Liver (tissue), 9 donors: Measurements from ENCODE around the gene CXCL1. TPM values are rescaled to one million over a fixed set of nuclear protein-coding genes. Genes with fewer than 3 reads are reported as not detected.

Experiments used
- DNase-seq: peaks from one replicate; pipeline ENCODE4 v3.0.0-alpha.2; 2017; ENCODE audit warnings: low spot score
- H3K27ac ChIP-seq, 2 donors: one replicate each; pipeline ENCODE4 v1.7.0; 2013; ENCODE audit warnings: inconsistent platforms in 2 of 2, low read length in 2 of 2, control low read depth in 1 of 2, low read depth in 1 of 2, mild to moderate bottlenecking in 1 of 2
- H3K27me3 ChIP-seq, 4 donors: one replicate each; pipeline versions ENCODE4 v1.6.1 to v1.7.0; 2013; ENCODE audit warnings: low read length in 3 of 4, inconsistent platforms in 1 of 4, mild to moderate bottlenecking in 1 of 4, moderate library complexity in 1 of 4; ENCODE audit not compliant: control insufficient read depth in 4 of 4, insufficient read depth in 4 of 4
- H3K36me3 ChIP-seq, 4 donors: one replicate each; pipeline versions ENCODE4 v1.6.1 to v1.7.0; 2013; ENCODE audit warnings: low read length in 3 of 4, mild to moderate bottlenecking in 3 of 4, low read depth in 1 of 4, moderate library complexity in 1 of 4; ENCODE audit not compliant: control insufficient read depth in 4 of 4, insufficient read depth in 3 of 4
- H3K4me1 ChIP-seq, 4 donors: one replicate each; pipeline versions ENCODE4 v1.6.1 to v1.7.0; 2013; ENCODE audit warnings: low read length in 3 of 4, mild to moderate bottlenecking in 3 of 4, moderate library complexity in 1 of 4; ENCODE audit not compliant: control insufficient read depth in 4 of 4, insufficient read depth in 4 of 4
- H3K4me3 ChIP-seq, 3 donors: one replicate each; pipeline versions ENCODE4 v1.6.1 to v1.7.0; 2013; ENCODE audit warnings: low read length in 3 of 3, control low read depth in 1 of 3, low read depth in 1 of 3, mild to moderate bottlenecking in 1 of 3
- H3K9ac ChIP-seq, 2 donors: one replicate each; pipeline ENCODE4 v1.7.0; 2013; ENCODE audit warnings: low read length in 2 of 2, mild to moderate bottlenecking in 2 of 2, moderate library complexity in 2 of 2, control low read depth in 1 of 2, low read depth in 1 of 2
- H3K9me3 ChIP-seq, 4 donors: one replicate each; pipeline versions ENCODE4 v1.6.1 to v1.7.0; 2013; ENCODE audit warnings: low read length in 3 of 4; ENCODE audit not compliant: control insufficient read depth in 4 of 4
- EGR1 ChIP-seq, 2 donors: IDR thresholded peaks; 2 replicates each; pipeline ENCODE4 v1.6.1; 2016 to 2018; ENCODE audit warnings: antibody characterized with exemption in 2 of 2, low read depth in 2 of 2
- FOXA1 ChIP-seq: IDR thresholded peaks from 2 replicates; pipeline ENCODE4 v1.6.1; 2016; ENCODE audit warnings: antibody characterized with exemption
- FOXA2 ChIP-seq: IDR thresholded peaks from 2 replicates; pipeline ENCODE4 v1.6.1; 2016; ENCODE audit warnings: antibody characterized with exemption
- GABPA ChIP-seq, 2 donors: IDR thresholded peaks in 1 of 2; conservative IDR thresholded peaks in 1 of 2; 2 replicates each; pipeline ENCODE4 v1.6.1; 2016; ENCODE audit warnings: antibody characterized with exemption in 2 of 2, mild to moderate bottlenecking in 1 of 2, moderate library complexity in 1 of 2
- HNF4A ChIP-seq, 2 donors: conservative IDR thresholded peaks; 2 replicates each; pipeline ENCODE4 v1.6.1; 2016; ENCODE audit warnings: antibody characterized with exemption in 2 of 2, mild to moderate bottlenecking in 2 of 2
- HNF4G ChIP-seq: IDR thresholded peaks from 2 replicates; pipeline ENCODE4 v1.6.1; 2016; ENCODE audit warnings: antibody characterized with exemption
- JUND ChIP-seq, 2 donors: IDR thresholded peaks; 2 replicates each; pipeline ENCODE4 v1.6.1; 2016; ENCODE audit warnings: antibody characterized with exemption in 2 of 2
- NR2F2 ChIP-seq: IDR thresholded peaks from 2 replicates; pipeline ENCODE4 v1.6.1; 2016; ENCODE audit warnings: antibody characterized with exemption
- RAD21 ChIP-seq, 2 donors: IDR thresholded peaks; 2 replicates each; pipeline ENCODE4 v1.6.1; 2016; ENCODE audit warnings: antibody characterized with exemption in 2 of 2, mild to moderate bottlenecking in 2 of 2
- RXRA ChIP-seq, 2 donors: IDR thresholded peaks; 2 replicates each; pipeline ENCODE4 v1.6.1; 2017 to 2018; ENCODE audit warnings: antibody characterized with exemption in 2 of 2, mild to moderate bottlenecking in 1 of 2
- SP1 ChIP-seq: IDR thresholded peaks from 2 replicates; pipeline ENCODE4 v1.6.1; 2018; ENCODE audit warnings: antibody characterized with exemption, mild to moderate bottlenecking
- TAF1 ChIP-seq: conservative IDR thresholded peaks from 2 replicates; pipeline ENCODE4 v1.6.1; 2016; ENCODE audit warnings: antibody characterized with exemption, mild to moderate bottlenecking
- YY1 ChIP-seq: IDR thresholded peaks from 2 replicates; pipeline ENCODE4 v1.6.1; 2016; ENCODE audit warnings: antibody characterized with exemption, mild to moderate bottlenecking
- polyA plus RNA-seq, 2 donors: library from polyadenylated mRNA; stranded (reverse) in 1 of 2; unstranded in 1 of 2; fragments of 200-250 nt in 1 of 2; fragments of >200 nt in 1 of 2; fragmentation: Nextera tagmentation in 1 of 2; extraction: Ambion mirVana in 1 of 2; gene quantifications; one replicate each; pipeline versions ENCODE4 v1.2.1 to v1.2.3, GENCODE V29; 2013 to 2015
- total RNA-seq, 2 donors: library from RNA; depleted of rRNA; stranded (reverse); fragments of >200 nt; gene quantifications; one replicate each; pipeline ENCODE4 v1.2.3, GENCODE V29; 2014
- TF ChIP-seq, protein P1 (sequence below): IDR thresholded peaks from 2 replicates; pipeline ENCODE4 v1.6.1; 2016; ENCODE audit warnings: antibody characterized with exemption, mild to moderate bottlenecking
- TF ChIP-seq, protein P2 (sequence below): IDR thresholded peaks from 2 replicates; pipeline ENCODE4 v1.6.1; 2016; ENCODE audit warnings: antibody characterized with exemption
- TF ChIP-seq, protein P3 (sequence below): IDR thresholded peaks from 2 replicates; pipeline ENCODE4 v1.6.1; 2016; ENCODE audit warnings: antibody characterized with exemption
- TF ChIP-seq, protein P4 (sequence below): IDR thresholded peaks from 2 replicates; pipeline ENCODE4 v1.6.1; 2016; ENCODE audit warnings: antibody characterized with exemption
- TF ChIP-seq, protein P5 (sequence below): fragments of 150-350 bp; IDR thresholded peaks from 2 replicates; pipeline ENCODE4 v1.5.1; 2017; ENCODE audit warnings: improper control_type of control experiment, low read depth, low read length; ENCODE audit not compliant: missing input control
- donor health status: healthy.
- donor health status: healthy.
- donor health status: healthy.
- donor health status: healthy.
- donor health status: healthy.

The CXCL1 gene
- total and polyA plus RNA-seq, 4 donors, result 0.97 to 4.2 (median 2.8) TPM; not detected in 1

DNA sequence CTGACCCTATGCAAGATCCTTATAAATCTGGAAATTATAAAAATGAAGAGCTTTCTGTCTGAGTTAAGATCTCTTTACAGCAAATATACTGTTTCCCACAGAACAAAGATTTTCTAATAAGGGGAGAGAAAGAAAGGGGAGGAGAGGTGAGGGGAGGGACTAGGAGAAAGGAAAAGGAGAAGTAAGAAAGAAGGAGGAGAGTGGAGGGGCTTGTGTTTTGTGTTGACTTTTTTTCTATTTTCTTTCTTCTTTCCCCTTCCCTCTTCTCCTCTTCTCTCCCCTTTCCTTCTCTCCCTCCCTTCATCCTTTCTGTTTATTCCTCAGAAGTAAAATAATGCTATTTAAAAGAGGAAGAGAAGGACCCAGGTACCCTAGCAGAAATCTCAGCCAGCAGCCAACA lies 26.5 kb upstream of the CXCL1 start:
- no peak for TF ChIP-seq TAF1
- TF ChIP-seq, protein P1, sequence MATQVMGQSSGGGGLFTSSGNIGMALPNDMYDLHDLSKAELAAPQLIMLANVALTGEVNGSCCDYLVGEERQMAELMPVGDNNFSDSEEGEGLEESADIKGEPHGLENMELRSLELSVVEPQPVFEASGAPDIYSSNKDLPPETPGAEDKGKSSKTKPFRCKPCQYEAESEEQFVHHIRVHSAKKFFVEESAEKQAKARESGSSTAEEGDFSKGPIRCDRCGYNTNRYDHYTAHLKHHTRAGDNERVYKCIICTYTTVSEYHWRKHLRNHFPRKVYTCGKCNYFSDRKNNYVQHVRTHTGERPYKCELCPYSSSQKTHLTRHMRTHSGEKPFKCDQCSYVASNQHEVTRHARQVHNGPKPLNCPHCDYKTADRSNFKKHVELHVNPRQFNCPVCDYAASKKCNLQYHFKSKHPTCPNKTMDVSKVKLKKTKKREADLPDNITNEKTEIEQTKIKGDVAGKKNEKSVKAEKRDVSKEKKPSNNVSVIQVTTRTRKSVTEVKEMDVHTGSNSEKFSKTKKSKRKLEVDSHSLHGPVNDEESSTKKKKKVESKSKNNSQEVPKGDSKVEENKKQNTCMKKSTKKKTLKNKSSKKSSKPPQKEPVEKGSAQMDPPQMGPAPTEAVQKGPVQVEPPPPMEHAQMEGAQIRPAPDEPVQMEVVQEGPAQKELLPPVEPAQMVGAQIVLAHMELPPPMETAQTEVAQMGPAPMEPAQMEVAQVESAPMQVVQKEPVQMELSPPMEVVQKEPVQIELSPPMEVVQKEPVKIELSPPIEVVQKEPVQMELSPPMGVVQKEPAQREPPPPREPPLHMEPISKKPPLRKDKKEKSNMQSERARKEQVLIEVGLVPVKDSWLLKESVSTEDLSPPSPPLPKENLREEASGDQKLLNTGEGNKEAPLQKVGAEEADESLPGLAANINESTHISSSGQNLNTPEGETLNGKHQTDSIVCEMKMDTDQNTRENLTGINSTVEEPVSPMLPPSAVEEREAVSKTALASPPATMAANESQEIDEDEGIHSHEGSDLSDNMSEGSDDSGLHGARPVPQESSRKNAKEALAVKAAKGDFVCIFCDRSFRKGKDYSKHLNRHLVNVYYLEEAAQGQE, result no peak
- TF ChIP-seq JUND (IDR thresholded peaks at IDR 0.05), result no peak
- no peak for TF ChIP-seq RAD21 (IDR thresholded peaks at IDR 0.05)
- TF ChIP-seq FOXA1, result no peak
- TF ChIP-seq, protein P2, sequence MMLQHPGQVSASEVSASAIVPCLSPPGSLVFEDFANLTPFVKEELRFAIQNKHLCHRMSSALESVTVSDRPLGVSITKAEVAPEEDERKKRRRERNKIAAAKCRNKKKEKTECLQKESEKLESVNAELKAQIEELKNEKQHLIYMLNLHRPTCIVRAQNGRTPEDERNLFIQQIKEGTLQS, result no peak
- no peak for TF ChIP-seq GABPA (IDR thresholded peaks at IDR 0.05 in 1 of 2, conservative IDR thresholded peaks at IDR 0.05 in 1 of 2)
- TF ChIP-seq HNF4G, result no peak
- no peak for TF ChIP-seq EGR1 (IDR thresholded peaks at IDR 0.05; ENCODE audit: low read depth in 2 of 2)
- TF ChIP-seq, protein P3, sequence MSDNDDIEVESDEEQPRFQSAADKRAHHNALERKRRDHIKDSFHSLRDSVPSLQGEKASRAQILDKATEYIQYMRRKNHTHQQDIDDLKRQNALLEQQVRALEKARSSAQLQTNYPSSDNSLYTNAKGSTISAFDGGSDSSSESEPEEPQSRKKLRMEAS, result no peak
- no peak for TF ChIP-seq HNF4A (conservative IDR thresholded peaks at IDR 0.05)
- no peak for TF ChIP-seq YY1
- no peak for TF ChIP-seq SP1
- TF ChIP-seq, protein P4, sequence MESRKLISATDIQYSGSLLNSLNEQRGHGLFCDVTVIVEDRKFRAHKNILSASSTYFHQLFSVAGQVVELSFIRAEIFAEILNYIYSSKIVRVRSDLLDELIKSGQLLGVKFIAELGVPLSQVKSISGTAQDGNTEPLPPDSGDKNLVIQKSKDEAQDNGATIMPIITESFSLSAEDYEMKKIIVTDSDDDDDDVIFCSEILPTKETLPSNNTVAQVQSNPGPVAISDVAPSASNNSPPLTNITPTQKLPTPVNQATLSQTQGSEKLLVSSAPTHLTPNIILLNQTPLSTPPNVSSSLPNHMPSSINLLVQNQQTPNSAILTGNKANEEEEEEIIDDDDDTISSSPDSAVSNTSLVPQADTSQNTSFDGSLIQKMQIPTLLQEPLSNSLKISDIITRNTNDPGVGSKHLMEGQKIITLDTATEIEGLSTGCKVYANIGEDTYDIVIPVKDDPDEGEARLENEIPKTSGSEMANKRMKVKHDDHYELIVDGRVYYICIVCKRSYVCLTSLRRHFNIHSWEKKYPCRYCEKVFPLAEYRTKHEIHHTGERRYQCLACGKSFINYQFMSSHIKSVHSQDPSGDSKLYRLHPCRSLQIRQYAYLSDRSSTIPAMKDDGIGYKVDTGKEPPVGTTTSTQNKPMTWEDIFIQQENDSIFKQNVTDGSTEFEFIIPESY, result no peak
- TF ChIP-seq RXRA (IDR thresholded peaks at IDR 0.05), result no peak
- no peak for TF ChIP-seq NR2F2
- TF ChIP-seq FOXA2, result no peak
- TF ChIP-seq, protein P5, sequence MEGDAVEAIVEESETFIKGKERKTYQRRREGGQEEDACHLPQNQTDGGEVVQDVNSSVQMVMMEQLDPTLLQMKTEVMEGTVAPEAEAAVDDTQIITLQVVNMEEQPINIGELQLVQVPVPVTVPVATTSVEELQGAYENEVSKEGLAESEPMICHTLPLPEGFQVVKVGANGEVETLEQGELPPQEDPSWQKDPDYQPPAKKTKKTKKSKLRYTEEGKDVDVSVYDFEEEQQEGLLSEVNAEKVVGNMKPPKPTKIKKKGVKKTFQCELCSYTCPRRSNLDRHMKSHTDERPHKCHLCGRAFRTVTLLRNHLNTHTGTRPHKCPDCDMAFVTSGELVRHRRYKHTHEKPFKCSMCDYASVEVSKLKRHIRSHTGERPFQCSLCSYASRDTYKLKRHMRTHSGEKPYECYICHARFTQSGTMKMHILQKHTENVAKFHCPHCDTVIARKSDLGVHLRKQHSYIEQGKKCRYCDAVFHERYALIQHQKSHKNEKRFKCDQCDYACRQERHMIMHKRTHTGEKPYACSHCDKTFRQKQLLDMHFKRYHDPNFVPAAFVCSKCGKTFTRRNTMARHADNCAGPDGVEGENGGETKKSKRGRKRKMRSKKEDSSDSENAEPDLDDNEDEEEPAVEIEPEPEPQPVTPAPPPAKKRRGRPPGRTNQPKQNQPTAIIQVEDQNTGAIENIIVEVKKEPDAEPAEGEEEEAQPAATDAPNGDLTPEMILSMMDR, result no peak
- H3K4me3 ChIP-seq, result no peak overlapping the region
- DNase-seq, result no peak

DNA sequence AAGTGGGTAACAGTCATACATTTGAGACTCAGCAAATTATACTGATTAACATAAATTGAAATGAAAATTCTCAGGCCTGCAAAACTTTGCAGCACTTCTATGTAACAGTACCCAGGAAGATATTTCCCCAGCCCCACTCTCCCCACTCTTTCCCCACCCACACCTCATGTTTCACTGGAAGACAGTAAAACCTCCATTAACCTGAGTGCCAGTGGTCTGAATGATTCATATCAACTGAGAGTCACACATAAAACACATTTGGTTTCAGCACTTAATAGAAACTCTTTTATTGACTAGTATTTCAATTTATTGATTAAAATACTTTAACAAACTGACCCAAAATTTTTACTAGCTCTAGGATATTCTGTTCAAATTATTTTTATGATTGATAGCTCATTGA lies 25.8 kb upstream of the CXCL1 start:
- TF ChIP-seq RAD21 (IDR thresholded peaks at IDR 0.05) (no peak), HNF4A (conservative IDR thresholded peaks at IDR 0.05) (no peak), FOXA1 (no peak), YY1 (no peak), NR2F2 (no peak), FOXA2 (no peak), EGR1 (IDR thresholded peaks at IDR 0.05; ENCODE audit: low read depth in 2 of 2) (no peak)
- TF ChIP-seq, protein P3, result no peak
- TF ChIP-seq, protein P5, result no peak

More for the DNA sequence above, 26.5 kb upstream of the CXCL1 start:
- no peak overlapping the region for H3K9ac ChIP-seq
- H3K36me3 ChIP-seq, result no peaks in the 10 kb centered on the region
- no peaks in the 10 kb centered on the region for H3K27me3 ChIP-seq
- no peaks in the 10 kb centered on the region for H3K9me3 ChIP-seq
- no peak overlapping the region for H3K27ac ChIP-seq
- H3K4me1 ChIP-seq, result peaks cover 0 to under 1% (median 0%) of the 10 kb centered on the region in 4 donors

More for the DNA sequence above, 25.8 kb upstream of the CXCL1 start:
- Histone ChIP-seq H3K36me3 (no peaks in the 10 kb centered on the region), H3K9me3 (no peaks in the 10 kb centered on the region), H3K4me1 (peaks cover 0 to 7% (median under 1%) of the 10 kb centered on the region in 4 donors), H3K9ac (no peak overlapping the region), H3K27me3 (no peaks in the 10 kb centered on the region), H3K27ac (no peak overlapping the region), H3K4me3 (no peak overlapping the region)
- DNase-seq, result no peak
